GM18505 (cell line): ENCODE results near the gene GCM1.

Source experiments
- ATAC-seq: cut with Tn5 transposase; IDR thresholded peaks from one replicate; pipeline ENCODE4 v1.9.1; 2021; ENCODE audit not compliant: unreplicated experiment
- POLR2A ChIP-seq: IDR thresholded peaks from 4 replicates; pipeline ENCODE4 v1.6.1; 2011; ENCODE audit warnings: borderline replicate concordance; ENCODE audit not compliant: insufficient read depth, insufficient read length; ENCODE audit errors: extremely low read depth

The GCM1 gene

DNA sequence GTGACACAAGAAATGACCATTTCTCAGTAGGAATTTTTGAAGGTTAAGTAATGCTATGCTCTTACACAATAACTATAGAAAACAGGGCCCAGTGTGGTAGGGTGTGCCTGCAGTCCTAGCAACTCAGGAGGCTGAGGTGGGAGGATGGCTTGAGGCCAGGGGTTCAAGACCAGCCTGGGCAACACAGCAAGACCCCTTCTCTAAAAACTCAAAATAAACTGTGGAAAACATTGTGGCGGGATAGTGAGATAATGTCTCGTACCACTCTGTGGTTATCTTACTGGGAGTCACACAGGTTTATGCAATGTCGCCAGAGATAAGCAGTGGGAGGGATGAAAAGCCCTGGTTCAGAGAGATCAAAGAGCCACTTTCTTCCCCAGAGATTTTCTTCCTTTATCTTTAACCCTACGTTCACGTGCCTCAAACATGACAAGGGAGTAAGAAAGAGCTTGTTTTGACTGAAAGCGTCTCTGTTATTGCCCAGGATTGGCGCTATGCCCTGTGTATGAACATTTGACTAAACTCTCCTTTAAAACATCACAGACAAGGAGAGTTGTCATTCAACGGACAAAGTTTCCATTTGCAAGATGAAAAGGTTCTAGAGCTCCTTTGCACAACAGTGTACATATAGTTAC is 13.9 kb downstream of the GCM1 start:
- no peak for ATAC-seq

GRCh38 chr6:53133961-53134360 is 14.7 kb downstream of the GCM1 start:
- no peak for TF ChIP-seq POLR2A
- no peak for ATAC-seq

More for the DNA sequence above, 13.9 kb downstream of the GCM1 start:
- TF ChIP-seq POLR2A: no peak

GRCh38 chr6:53130569-53131290 is 17.9 kb downstream of the GCM1 start:
- no peak for ATAC-seq
- no peak for TF ChIP-seq POLR2A

DNA sequence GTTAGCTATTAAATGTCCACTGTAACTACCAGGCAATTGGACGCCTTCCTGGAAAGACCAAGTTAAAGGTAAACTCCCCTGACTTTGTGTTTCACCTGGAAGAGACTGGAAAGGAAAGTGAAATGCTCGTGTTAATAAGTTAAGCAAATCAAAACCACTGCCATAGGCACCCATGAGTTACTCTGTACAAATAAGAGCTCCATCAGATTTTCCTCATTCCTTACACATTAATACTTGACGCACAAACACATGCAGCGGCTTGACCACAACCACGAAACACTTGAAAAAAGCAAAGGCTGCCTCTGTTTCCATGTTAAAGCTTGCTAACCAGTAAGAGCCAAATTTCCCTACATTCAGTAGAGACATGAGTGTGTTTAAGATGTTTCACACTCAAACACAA is 19.8 kb downstream of the GCM1 start:
- no peak for ATAC-seq
- no peak for TF ChIP-seq POLR2A

DNA sequence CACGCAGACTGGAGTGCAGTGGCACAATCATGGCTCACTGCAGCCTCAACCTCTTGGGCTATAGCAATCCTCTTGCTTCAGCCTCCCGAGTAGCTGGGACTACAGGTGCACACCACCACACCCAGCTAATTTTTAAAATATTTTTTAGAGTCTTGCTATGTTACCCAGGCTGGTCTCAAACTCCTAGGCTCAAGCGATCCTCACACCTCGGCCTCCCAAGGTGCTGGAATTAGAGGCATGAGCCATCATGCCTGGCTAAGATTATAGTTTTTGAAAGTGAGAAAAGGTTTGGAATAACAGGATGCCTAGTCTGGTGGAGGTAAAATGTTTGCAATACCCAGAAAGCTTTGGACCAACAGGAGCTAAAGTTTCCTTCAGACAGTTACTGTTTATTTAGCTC is 23.4 kb downstream of the GCM1 start:
- no peak for TF ChIP-seq POLR2A
- ATAC-seq: no peak

DNA sequence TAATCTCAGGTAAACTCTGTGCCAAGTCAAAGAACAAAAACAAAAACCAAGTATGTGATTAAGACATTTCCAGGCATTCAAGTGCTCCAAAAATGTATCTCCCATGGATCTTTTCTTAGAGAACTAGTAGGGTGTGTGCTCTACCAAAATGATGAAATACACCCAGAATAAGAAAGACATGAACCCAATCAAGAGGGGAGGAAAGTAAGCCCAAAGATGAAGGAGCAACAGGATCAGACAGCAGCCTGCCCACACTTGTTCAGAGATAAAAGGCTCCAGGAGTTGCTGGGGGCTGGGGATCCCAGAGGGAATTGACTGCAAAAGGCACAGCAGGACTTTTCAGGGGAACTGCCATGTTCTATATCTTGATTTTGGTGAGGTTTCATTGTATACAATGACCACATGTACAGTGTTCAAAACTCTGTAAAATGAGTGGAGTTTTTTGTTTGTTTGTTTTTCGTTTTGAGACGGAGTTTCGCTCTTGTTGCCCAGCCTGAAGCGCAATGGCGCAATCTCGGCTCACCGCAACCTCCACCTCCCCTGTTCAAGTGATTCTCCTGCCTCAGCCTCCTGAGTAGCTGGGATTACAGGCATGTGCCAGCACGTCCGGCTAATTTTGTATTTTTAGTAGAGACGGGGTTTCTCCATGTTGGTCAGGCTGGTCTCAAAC is 24.4 kb downstream of the GCM1 start:
- no peak for ATAC-seq
- TF ChIP-seq POLR2A: no peak

- TF ChIP-seq POLR2A: no peak
- ATAC-seq: no peak
These were observed 28.8 kb downstream of the GCM1 start for GRCh38 chr6:53119772-53120409.

GRCh38 chr6:53119349-53119748 is 29.3 kb downstream of the GCM1 start:
- no peak for TF ChIP-seq POLR2A
- ATAC-seq: no peak

DNA sequence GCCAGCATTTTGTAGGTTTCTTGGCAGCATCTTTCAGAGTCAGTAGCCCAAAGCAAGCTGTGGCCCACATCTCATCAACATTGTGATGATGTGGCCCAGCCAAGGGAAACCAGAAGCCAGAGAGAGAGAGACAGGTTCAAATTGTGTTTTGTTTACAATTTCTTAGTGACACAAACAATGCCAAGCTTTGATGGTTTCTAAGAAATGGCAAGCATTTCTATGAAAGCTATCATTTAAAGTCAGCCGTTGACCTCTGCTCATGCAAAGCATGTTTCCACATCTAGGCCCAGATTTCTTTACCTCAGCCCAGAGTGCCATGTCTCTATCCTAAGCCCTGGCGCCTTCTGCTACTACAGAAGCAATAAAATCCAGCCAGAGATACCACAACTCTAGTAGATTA is 32.9 kb downstream of the GCM1 start:
- no peak for ATAC-seq
- no peak for TF ChIP-seq POLR2A

DNA sequence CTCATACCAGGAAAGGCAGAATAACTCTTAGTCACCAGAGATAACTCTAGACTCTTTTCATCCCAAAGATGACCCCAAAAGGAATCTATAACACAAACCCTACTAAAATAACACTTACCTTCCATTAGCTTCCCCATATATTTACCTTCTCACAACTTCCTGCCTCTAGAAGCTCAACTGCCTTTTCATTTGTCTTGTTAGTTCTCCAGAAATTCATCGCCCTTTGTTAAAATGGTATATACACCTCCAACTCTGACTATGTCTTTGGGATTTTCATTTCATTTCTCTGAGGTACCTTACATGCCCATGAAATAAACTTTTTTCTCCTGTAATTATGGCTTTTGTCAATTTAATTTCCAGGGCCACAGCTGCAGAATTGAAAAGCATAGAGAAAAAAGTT is 33.5 kb downstream of the GCM1 start:
- no peak for TF ChIP-seq POLR2A
- no peak for ATAC-seq

- no peak for ATAC-seq
- TF ChIP-seq POLR2A: no peak
These were observed 34.9 kb downstream of the GCM1 start for GRCh38 chr6:53113742-53114141.

DNA sequence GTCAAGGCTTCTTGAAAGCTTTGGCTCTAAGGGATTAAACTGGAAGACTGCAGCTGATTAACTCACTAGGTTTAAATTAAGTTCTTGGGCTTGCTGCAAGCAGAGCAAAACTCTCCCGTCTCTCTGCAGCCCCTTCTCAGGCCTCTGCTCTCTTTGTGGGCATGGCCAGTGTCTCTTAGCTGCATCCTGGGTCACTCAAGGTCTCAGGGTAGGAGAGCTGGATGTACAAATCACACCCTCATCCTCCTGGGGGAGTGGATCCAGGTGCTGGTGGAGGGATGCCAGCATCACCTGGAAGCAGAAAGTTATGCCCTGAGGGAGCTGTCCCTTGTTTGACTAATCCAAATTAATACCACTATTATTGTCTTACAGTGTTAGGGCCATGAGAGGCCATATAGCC is 35.8 kb downstream of the GCM1 start:
- no peak for TF ChIP-seq POLR2A
- no peak for ATAC-seq

- no peak for TF ChIP-seq POLR2A
- ATAC-seq: no peak
These were observed 36.2 kb downstream of the GCM1 start for GRCh38 chr6:53112404-53112803.
